Activated T-cell treated with anti-CD3 and anti-CD28 coated beads, Interleukin-2, amount 50 U/mL, for 24 hours (primary cell): ENCODE measurements around the gene EXOC1L.
"Not testable (repeated sequence)": the region's sequence is repeated elsewhere in the genome, so short reads cannot be mapped to it uniquely, and the experiment has no call there.

Experiments used
- DNase-seq: peaks from one replicate; pipeline ENCODE4 v3.0.0-alpha.2; 2020
- H3K27ac Mint-ChIP-seq: 2 replicates; pipeline ENCODE4 v1.8.0; 2020; ENCODE audit warnings: mild to moderate bottlenecking, mixed read lengths
- H3K27me3 Mint-ChIP-seq: 2 replicates; pipeline ENCODE4 v1.8.0; 2020; ENCODE audit warnings: mixed read lengths
- H3K36me3 Mint-ChIP-seq: 2 replicates; pipeline ENCODE4 v1.8.0; 2020; ENCODE audit warnings: low read depth, mixed read lengths
- H3K4me1 Mint-ChIP-seq: 2 replicates; pipeline ENCODE4 v1.8.0; 2020; ENCODE audit warnings: low read depth, mixed read lengths
- H3K4me3 Mint-ChIP-seq: 2 replicates; pipeline ENCODE4 v1.8.0; 2020; ENCODE audit warnings: mild to moderate bottlenecking, moderate library complexity, mixed read lengths
- H3K9me3 Mint-ChIP-seq: 2 replicates; pipeline ENCODE4 v1.8.0; 2020; ENCODE audit warnings: mixed read lengths

The EXOC1L gene

GRCh38 chr4:55822329-55822728 is 2.7 kb downstream of the EXOC1L start:
- H3K4me1 Mint-ChIP-seq, result peaks cover 7% of the 10 kb centered on the region
- no peak for DNase-seq
- no peak overlapping the region for H3K4me3 Mint-ChIP-seq
- H3K9me3 Mint-ChIP-seq, result no peaks in the 10 kb centered on the region
- no peak overlapping the region for H3K27ac Mint-ChIP-seq
- H3K27me3 Mint-ChIP-seq, result peaks cover 26% of the 10 kb centered on the region
- H3K36me3 Mint-ChIP-seq, result no peaks in the 10 kb centered on the region

- H3K27ac Mint-ChIP-seq, result no peak overlapping the region
- H3K27me3 Mint-ChIP-seq, result peaks cover 31% of the 10 kb centered on the region
- H3K9me3 Mint-ChIP-seq, result no peaks in the 10 kb centered on the region
- no peak for DNase-seq
- H3K36me3 Mint-ChIP-seq, result no peaks in the 10 kb centered on the region
- H3K4me3 Mint-ChIP-seq, result no peak overlapping the region
- peaks cover 1% of the 10 kb centered on the region for H3K4me1 Mint-ChIP-seq
These were observed 5.3 kb downstream of the EXOC1L start for GRCh38 chr4:55824865-55825264.

- peaks cover 32% of the 10 kb centered on the region for H3K27me3 Mint-ChIP-seq
- H3K4me3 Mint-ChIP-seq, result no peak overlapping the region
- DNase-seq, result no peak
- no peak overlapping the region for H3K27ac Mint-ChIP-seq
- no peaks in the 10 kb centered on the region for H3K36me3 Mint-ChIP-seq
- no peaks in the 10 kb centered on the region for H3K4me1 Mint-ChIP-seq
- no peaks in the 10 kb centered on the region for H3K9me3 Mint-ChIP-seq
These were observed 7.4 kb downstream of the EXOC1L start for GRCh38 chr4:55826986-55827385.

- Mint-ChIP-seq H3K4me1 (no peaks in the 10 kb centered on the region), H3K9me3 (no peaks in the 10 kb centered on the region), H3K27ac (no peak overlapping the region), H3K36me3 (no peaks in the 10 kb centered on the region), H3K27me3 (peaks cover 28% of the 10 kb centered on the region), H3K4me3 (no peak overlapping the region)
- DNase-seq, result no peak
These were observed 8.0 kb downstream of the EXOC1L start for GRCh38 chr4:55827582-55827981.

GRCh38 chr4:55830048-55830447 is 10.5 kb downstream of the EXOC1L start:
- Mint-ChIP-seq H3K9me3 (no peaks in the 10 kb centered on the region), H3K36me3 (no peaks in the 10 kb centered on the region), H3K4me3 (no peak overlapping the region), H3K27ac (no peak overlapping the region), H3K27me3 (peaks cover 38% of the 10 kb centered on the region), H3K4me1 (no peaks in the 10 kb centered on the region)
- no peak for DNase-seq

- H3K9me3 Mint-ChIP-seq, result peaks cover 4% of the 10 kb centered on the region
- H3K4me3 Mint-ChIP-seq, result no peak overlapping the region
- no peak overlapping the region for H3K27ac Mint-ChIP-seq
- no peak for DNase-seq
- H3K36me3 Mint-ChIP-seq, result no peaks in the 10 kb centered on the region
- no peaks in the 10 kb centered on the region for H3K4me1 Mint-ChIP-seq
- H3K27me3 Mint-ChIP-seq, result peaks cover 44% of the 10 kb centered on the region
These were observed 11.1 kb downstream of the EXOC1L start for GRCh38 chr4:55830716-55831115.

GRCh38 chr4:55834086-55834795 is 14.7 kb downstream of the EXOC1L start:
- Mint-ChIP-seq H3K9me3 (peaks cover 13% of the 10 kb centered on the region), H3K4me3 (no peak overlapping the region), H3K4me1 (no peaks in the 10 kb centered on the region), H3K36me3 (no peaks in the 10 kb centered on the region), H3K27ac (no peak overlapping the region), H3K27me3 (peaks cover 48% of the 10 kb centered on the region)
- no peak for DNase-seq

- H3K27me3 Mint-ChIP-seq, result peaks cover 37% of the 10 kb centered on the region
- no peak overlapping the region for H3K27ac Mint-ChIP-seq
- H3K9me3 Mint-ChIP-seq, result peaks cover 13% of the 10 kb centered on the region
- no peak overlapping the region for H3K4me3 Mint-ChIP-seq
- DNase-seq, result no peak
- H3K4me1 Mint-ChIP-seq, result no peaks in the 10 kb centered on the region
- H3K36me3 Mint-ChIP-seq, result no peaks in the 10 kb centered on the region
These were observed 18.3 kb downstream of the EXOC1L start for GRCh38 chr4:55837903-55838302.

GRCh38 chr4:55838356-55838755 is 18.8 kb downstream of the EXOC1L start:
- Mint-ChIP-seq H3K4me1 (no peaks in the 10 kb centered on the region), H3K4me3 (no peak overlapping the region)

GRCh38 chr4:55838952-55839351 is 19.4 kb downstream of the EXOC1L start:
- Mint-ChIP-seq H3K4me1 (no peaks in the 10 kb centered on the region), H3K27me3 (peaks cover 33% of the 10 kb centered on the region), H3K27ac (no peak overlapping the region), H3K9me3 (peaks cover 13% of the 10 kb centered on the region), H3K36me3 (no peaks in the 10 kb centered on the region), H3K4me3 (no peak overlapping the region)
- DNase-seq, result no peak

More at GRCh38 chr4:55838356-55838755, 18.8 kb downstream of the EXOC1L start:
- H3K27ac Mint-ChIP-seq, result no peak overlapping the region
- peaks cover 37% of the 10 kb centered on the region for H3K27me3 Mint-ChIP-seq
- H3K36me3 Mint-ChIP-seq, result no peaks in the 10 kb centered on the region
- no peak for DNase-seq
- H3K9me3 Mint-ChIP-seq, result peaks cover 13% of the 10 kb centered on the region

GRCh38 chr4:55840956-55841355 is 21.4 kb downstream of the EXOC1L start:
- DNase-seq, result no peak
- Mint-ChIP-seq H3K27ac (no peak overlapping the region), H3K9me3 (peaks cover 8% of the 10 kb centered on the region), H3K4me3 (no peak overlapping the region), H3K36me3 (no peaks in the 10 kb centered on the region), H3K27me3 (peaks cover 19% of the 10 kb centered on the region), H3K4me1 (no peaks in the 10 kb centered on the region)

GRCh38 chr4:55841373-55842239 is 22.0 kb downstream of the EXOC1L start:
- H3K4me1 Mint-ChIP-seq, result not testable (repeated sequence)

GRCh38 chr4:55842312-55842711 is 22.7 kb downstream of the EXOC1L start:
- H3K27ac Mint-ChIP-seq, H3K27me3 Mint-ChIP-seq, H3K36me3 Mint-ChIP-seq, H3K4me3 Mint-ChIP-seq, DNase-seq, H3K4me1 Mint-ChIP-seq, H3K9me3 Mint-ChIP-seq: not testable (repeated sequence)

More at GRCh38 chr4:55841373-55842239, 22.0 kb downstream of the EXOC1L start:
- not testable (repeated sequence) for H3K27ac Mint-ChIP-seq, H3K36me3 Mint-ChIP-seq, H3K4me3 Mint-ChIP-seq, DNase-seq, H3K9me3 Mint-ChIP-seq
- peaks cover 12% of the 10 kb centered on the region for H3K27me3 Mint-ChIP-seq

- no peak for DNase-seq
- H3K4me1 Mint-ChIP-seq, result peaks cover 27% of the 10 kb centered on the region
- H3K9me3 Mint-ChIP-seq, result no peaks in the 10 kb centered on the region
- H3K27me3 Mint-ChIP-seq, result no peaks in the 10 kb centered on the region
- no peak overlapping the region for H3K27ac Mint-ChIP-seq
- peaks cover 4% of the 10 kb centered on the region for H3K36me3 Mint-ChIP-seq
- no peak overlapping the region for H3K4me3 Mint-ChIP-seq
These were observed 30.1 kb downstream of the EXOC1L start for GRCh38 chr4:55849724-55850123.

GRCh38 chr4:55851885-55852284 is 32.3 kb downstream of the EXOC1L start:
- Mint-ChIP-seq H3K4me3 (no peak overlapping the region), H3K9me3 (no peaks in the 10 kb centered on the region), H3K27ac (peak overlapping the region; percentile 39), H3K4me1 (peaks cover 30% of the 10 kb centered on the region), H3K36me3 (peaks cover 4% of the 10 kb centered on the region), H3K27me3 (no peaks in the 10 kb centered on the region)
- DNase-seq, result peak; percentile 38
